Kidney (tissue), 14 donors: ENCODE results near the gene CCDC144A. TPM values are rescaled to one million over a fixed set of nuclear protein-coding genes. Genes with fewer than 3 reads are reported as not detected.
"Not testable (repeated sequence)": the region's sequence is repeated elsewhere in the genome, so short reads cannot be mapped to it uniquely, and the experiment has no call there.

Source experiments
- DNase-seq, 5 donors: peaks; one replicate each; pipeline ENCODE4 v3.0.0-alpha.2; 2013 to 2020
- FAIRE-seq: peaks from 2 replicates; lab custom pipeline; 2012; peaks lifted over from hg19 to GRCh38; lab: Jason Lieb, UNC
- H3K27ac ChIP-seq, 2 donors: one replicate each; pipeline ENCODE4 v1.7.0; 2013; ENCODE audit warnings: low read depth in 2 of 2, low read length in 2 of 2, inconsistent platforms in 1 of 2
- H3K27me3 ChIP-seq: one replicate; pipeline ENCODE4 v1.7.1; 2013; ENCODE audit warnings: low read length, inconsistent platforms; ENCODE audit not compliant: control insufficient read depth, insufficient read depth
- H3K36me3 ChIP-seq, 3 donors: one replicate each; pipeline versions ENCODE4 v1.7.0 to v1.7.1; 2013; ENCODE audit warnings: low read length in 3 of 3, control low read depth in 1 of 3, inconsistent platforms in 1 of 3; ENCODE audit not compliant: insufficient read depth in 3 of 3, control insufficient read depth in 2 of 3
- H3K4me1 ChIP-seq, 3 donors: one replicate each; pipeline versions ENCODE4 v1.7.0 to v1.7.1; 2013; ENCODE audit warnings: low read length in 3 of 3, inconsistent platforms in 1 of 3, low read depth in 1 of 3; ENCODE audit not compliant: control insufficient read depth in 2 of 3, insufficient read depth in 2 of 3
- H3K4me3 ChIP-seq, 3 donors: one replicate each; pipeline versions ENCODE4 v1.7.0 to v1.8.1; 2013; ENCODE audit warnings: low read length in 3 of 3, control low read depth in 1 of 3, inconsistent platforms in 1 of 3
- H3K9ac ChIP-seq, 3 donors: one replicate each; pipeline versions ENCODE4 v1.7.0 to v1.7.1; 2013; ENCODE audit warnings: low read length in 3 of 3, control low read depth in 1 of 3, inconsistent platforms in 1 of 3
- H3K9me3 ChIP-seq, 3 donors: one replicate each; pipeline versions ENCODE4 v1.7.0 to v1.7.1; 2013; ENCODE audit warnings: low read length in 3 of 3, control low read depth in 1 of 3, inconsistent platforms in 1 of 3; ENCODE audit not compliant: control insufficient read depth in 2 of 3, insufficient read depth in 1 of 3
- CTCF ChIP-seq: IDR thresholded peaks from 3 replicates; pipeline ENCODE4 v1.5.1; 2012; ENCODE audit warnings: mild to moderate bottlenecking, moderate library complexity, borderline replicate concordance; ENCODE audit not compliant: insufficient read depth; ENCODE audit errors: extremely low read depth
- intact Hi-C: fragments of 100-400 bp; cut with DNase I; formaldehyde crosslinking; loops from one replicate; pipeline ENCODE4 v1.11.1; 2022
- polyA plus RNA-seq: library from polyadenylated mRNA; stranded (reverse); fragments of 350-450 nt; fragmentation: Illumina TruSeq; extraction: RNeasy Lipid Tissue Mini Kit (QIAGEN cat#74804); gene quantifications from one replicate; pipeline ENCODE4 v1.2.3, GENCODE V29; 2014; ENCODE audit warnings: low read depth, low replicate concordance; ENCODE audit not compliant: insufficient read depth
- total RNA-seq: library from RNA; stranded (reverse); fragmentation: NEBNext Ultra II Directional; extraction: Animal tissue kit (Norgen Biotek cat#: 25700); gene quantifications from one replicate; pipeline ENCODE4 v1.2.1, GENCODE V29; 2021
- donor health status: control.
- donor health status: control.
- donor health status: control.
- donor health status: control.
- donor health status: control.
- donor health status: DM: yes; HTN: yes; CAD: no.
- donor health status: Normal renal cell carcinoma (clear cell type).

The CCDC144A gene
- total and polyA plus RNA-seq, 2 donors from 2014 or later: 0.52 to 7.6 TPM

GRCh38 chr17:16653367-16654041, 36.5 kb upstream of the CCDC144A start, which contains the start of gene ZNF624:
Gene ZNF624 (minus strand): TSS chr17:16653850.
- peak; percentile 44 for FAIRE-seq

GRCh38 chr17:16661217-16661616, 28.8 kb upstream of the CCDC144A start:
- intact Hi-C loops: no loop called here
- TF ChIP-seq CTCF: no peak
- no peaks in the 10 kb centered on the region for H3K4me1 ChIP-seq

More at GRCh38 chr17:16653367-16654041, 36.5 kb upstream of the CCDC144A start, which contains the start of gene ZNF624:
- no peak for TF ChIP-seq CTCF
- no peaks in the 10 kb centered on the region for H3K36me3 ChIP-seq
- peak within 1 kb of the TSS; percentile 68 to 91 (median 86) for H3K4me3 ChIP-seq
- peak within 1 kb of the TSS; percentile 90 to 93 for H3K27ac ChIP-seq
- intact Hi-C loops: no loop called here
- peaks cover 0 to 7% (median 0%) of the 10 kb centered on the region in 3 donors for H3K4me1 ChIP-seq
- no peaks in the 10 kb centered on the region for H3K27me3 ChIP-seq
- no peaks in the 10 kb centered on the region for H3K9me3 ChIP-seq
- DNase-seq: peak; percentile 95 to 98 (median 97)
- peak within 1 kb of the TSS; percentile 64 to 85 (median 74) for H3K9ac ChIP-seq

GRCh38 chr17:16662936-16663335, 27.1 kb upstream of the CCDC144A start:
- no peak for TF ChIP-seq CTCF
- Histone ChIP-seq H3K27ac (no peak overlapping the region), H3K9me3 (no peaks in the 10 kb centered on the region), H3K9ac (no peak overlapping the region), H3K4me3 (no peak overlapping the region), H3K36me3 (no peaks in the 10 kb centered on the region), H3K27me3 (peaks cover 2% of the 10 kb centered on the region), H3K4me1 (no peaks in the 10 kb centered on the region)
- intact Hi-C loops: no loop called here
- DNase-seq (no peak), FAIRE-seq (no peak)

More at GRCh38 chr17:16661217-16661616, 28.8 kb upstream of the CCDC144A start:
- no peaks in the 10 kb centered on the region for H3K36me3 ChIP-seq
- H3K27me3 ChIP-seq: peaks cover 2% of the 10 kb centered on the region
- H3K27ac ChIP-seq: no peak overlapping the region
- DNase-seq (no peak), FAIRE-seq (peak; percentile 68)
- no peaks in the 10 kb centered on the region for H3K9me3 ChIP-seq
- no peak overlapping the region for H3K4me3 ChIP-seq
- no peak overlapping the region for H3K9ac ChIP-seq

- not testable (repeated sequence) for H3K27me3 ChIP-seq
Observed at GRCh38 chr17:16666553-16666906, 23.5 kb upstream of the CCDC144A start.

GRCh38 chr17:16666907-16667636, 23.0 kb upstream of the CCDC144A start:
- H3K4me3 ChIP-seq, H3K36me3 ChIP-seq, FAIRE-seq, H3K9ac ChIP-seq, H3K9me3 ChIP-seq, intact Hi-C loops, H3K27me3 ChIP-seq, H3K4me1 ChIP-seq, H3K27ac ChIP-seq: not testable (repeated sequence)
- peak in 4 of 5 donors; percentile 38 to 63 (median 50) for DNase-seq

More at GRCh38 chr17:16666553-16666906, 23.5 kb upstream of the CCDC144A start:
- H3K4me1 ChIP-seq, FAIRE-seq, DNase-seq, intact Hi-C loops, H3K27ac ChIP-seq, H3K36me3 ChIP-seq, H3K9ac ChIP-seq, H3K9me3 ChIP-seq, H3K4me3 ChIP-seq: not testable (repeated sequence)
